Erythroblast (primary cell): Measurements from ENCODE around the gene GPR137B.

ENCODE experiments used
- GATA1 ChIP-seq: IDR thresholded peaks from 2 replicates; pipeline ENCODE4 v1.6.1; 2011; ENCODE audit warnings: low read depth, mild to moderate bottlenecking, control low read depth, low read length, moderate library complexity
- POLR2A ChIP-seq: IDR thresholded peaks from 2 replicates; pipeline ENCODE4 v1.6.1; 2011; ENCODE audit warnings: mild to moderate bottlenecking, low read length

DNA sequence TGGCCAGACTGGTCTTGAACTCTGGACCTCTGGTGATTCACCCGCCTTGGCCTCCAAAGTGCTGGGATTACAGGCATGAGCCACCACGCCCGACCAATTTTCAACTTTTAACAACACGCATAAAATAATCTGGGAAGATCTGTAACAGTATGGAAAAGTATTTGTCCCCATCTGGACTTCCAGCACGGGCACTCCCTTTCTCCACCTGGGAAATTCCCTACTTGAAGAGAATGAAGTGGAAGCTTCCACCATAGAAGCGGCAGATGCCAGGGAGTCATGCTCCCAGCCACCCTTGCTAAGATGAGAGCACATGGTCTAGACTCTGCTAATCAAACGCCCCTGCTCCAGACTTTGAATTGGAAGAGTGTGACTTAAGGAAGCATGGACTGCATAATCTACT is 9.0 kb upstream of the GPR137B start:
- TF ChIP-seq POLR2A: no peak
- TF ChIP-seq GATA1: no peak
